HCT116 (cell line): ENCODE data around the gene DOCK3. TPM values are rescaled to one million over a fixed set of nuclear protein-coding genes. Genes with fewer than 3 reads are reported as not detected.

ENCODE experiments used
- ATAC-seq: fragments of 200-7000 bp; cut with Tn5 transposase; 2 replicates; pipeline ENCODE4 v1.9.1; 2020; ENCODE audit warnings: mild to moderate bottlenecking, moderate library complexity
- BruUV-seq: library from RNA; stranded (reverse); fragments of 400-500 nt; replicated peaks from 2 replicates; lab custom pipeline; 2021; lab: Mats Ljungman, UMichigan
- CTCF ChIA-PET: fragments of 300-600 bp; sonication (Branson Sonifier 250); formaldehyde crosslinking; loops from one replicate; lab custom pipeline; 2021; ENCODE audit warnings: antibody characterized with exemption; lab: Charles Lee
- POLR2A ChIA-PET: fragments of 300-600, 350-600 bp; sonication (Branson Sonifier 250); formaldehyde crosslinking; loops from one replicate; lab custom pipeline; 2021; ENCODE audit warnings: antibody characterized with exemption; lab: Charles Lee
- RAD21 ChIA-PET, 2 experiments: fragments of 300-600 bp; sonication (Branson Sonifier 250); formaldehyde crosslinking; loops; one replicate each; lab custom pipeline; 2023; ENCODE audit warnings: low total read pairs in 2 of 2; ENCODE audit not compliant: uncharacterized antibody in 2 of 2, unreplicated experiment in 2 of 2, low non-redundant PET in 1 of 2; lab: Charles Lee
- DNase-seq: peaks from one replicate; pipeline ENCODE4 v3.0.0-alpha.2; 2010; ENCODE audit warnings: low read depth, low spot score
- H2AFZ ChIP-seq: fragments of 200-600 bp; shearing (Covaris generic), sonication (generic); 2 replicates; pipeline ENCODE4 v1.6.1; 2017; ENCODE audit warnings: low read depth, mixed run types, mixed read lengths, antibody characterized with exemption, low read length; ENCODE audit not compliant: poor library complexity, severe bottlenecking
- H3K27ac ChIP-seq: 2 replicates; pipeline ENCODE4 v1.5.1; 2012; ENCODE audit warnings: low read depth, low read length
- H3K27me3 ChIP-seq: fragments of 200-600 bp; sonication (generic); 2 replicates; pipeline ENCODE4 v1.6.1; 2016; ENCODE audit warnings: mixed run types, low read length, mixed read lengths; ENCODE audit not compliant: insufficient read depth
- H3K36me3 ChIP-seq, 2 experiments: fragments of 200-500 bp in 1 of 2; fragments of 200-600 bp in 1 of 2; sonication (Bioruptor generic) in 1 of 2; sonication (generic) in 1 of 2; 2 replicates each; pipeline versions ENCODE4 v1.5.1 to v1.6.1; 2014 to 2016; ENCODE audit warnings: low read length in 2 of 2, inconsistent platforms in 1 of 2, mixed read lengths in 1 of 2, mixed run types in 1 of 2; ENCODE audit not compliant: insufficient read depth in 2 of 2, control insufficient read depth in 1 of 2
- H3K4me1 ChIP-seq, 2 experiments: fragments of 200-600 bp in 1 of 2; sonication (generic) in 1 of 2; 2 replicates each; pipeline versions ENCODE4 v1.5.1 to v1.6.1; 2012 to 2017; ENCODE audit warnings: low read length in 2 of 2, inconsistent platforms in 1 of 2, mild to moderate bottlenecking in 1 of 2, mixed read lengths in 1 of 2, mixed run types in 1 of 2, moderate library complexity in 1 of 2; ENCODE audit not compliant: insufficient read depth in 2 of 2, control insufficient read depth in 1 of 2
- H3K4me2 ChIP-seq: fragments of 200-600 bp; sonication (generic); 2 replicates; pipeline ENCODE4 v1.6.1; 2017; ENCODE audit warnings: mixed run types, low read length, mixed read lengths
- H3K4me3 ChIP-seq, 2 experiments: fragments of 200-600 bp in 1 of 2; sonication (generic) in 1 of 2; replicated peaks in 1 of 2; 2 replicates each; pipeline ENCODE4 v1.5.1; 2011 to 2016; ENCODE audit warnings: low read length in 2 of 2, control low read depth in 1 of 2, low read depth in 1 of 2, mild to moderate bottlenecking in 1 of 2, mixed read lengths in 1 of 2, mixed run types in 1 of 2
- H3K79me2 ChIP-seq: fragments of 200-600 bp; sonication (generic); 2 replicates; pipeline ENCODE4 v1.6.1; 2017; ENCODE audit warnings: mild to moderate bottlenecking, mixed run types, low read length, moderate library complexity, mixed read lengths; ENCODE audit not compliant: insufficient read depth
- H3K9ac ChIP-seq: fragments of 200-600 bp; sonication (generic); 2 replicates; pipeline ENCODE4 v1.6.1; 2016; ENCODE audit warnings: low read length, mixed read lengths
- H3K9me2 ChIP-seq: fragments of 200-600 bp; sonication (generic), shearing (Covaris generic); 2 replicates; pipeline ENCODE4 v1.6.1; 2017; ENCODE audit warnings: mixed run types, mild to moderate bottlenecking, moderate library complexity; ENCODE audit not compliant: insufficient read depth
- H3K9me3 ChIP-seq, 2 experiments: fragments of 200-500 bp in 1 of 2; fragments of 200-600 bp in 1 of 2; sonication (Bioruptor generic) in 1 of 2; sonication (generic) in 1 of 2; 2 replicates each; pipeline ENCODE4 v1.6.1; 2014 to 2017; ENCODE audit warnings: low read length in 2 of 2, mixed read lengths in 2 of 2, inconsistent platforms in 1 of 2, low read depth in 1 of 2, mild to moderate bottlenecking in 1 of 2, mixed run types in 1 of 2, moderate library complexity in 1 of 2; ENCODE audit not compliant: control insufficient read depth in 1 of 2, insufficient read depth in 1 of 2
- H4K20me1 ChIP-seq: fragments of 200-600 bp; sonication (generic), shearing (Covaris generic); 2 replicates; pipeline ENCODE4 v1.6.1; 2017; ENCODE audit warnings: mixed run types, mild to moderate bottlenecking, moderate library complexity; ENCODE audit not compliant: insufficient read depth
- CBX3 ChIP-seq: IDR thresholded peaks from 2 replicates; pipeline ENCODE4 v1.6.1; 2012; ENCODE audit warnings: low read depth
- CEBPB ChIP-seq: IDR thresholded peaks from 2 replicates; pipeline ENCODE4 v1.6.1; 2012; ENCODE audit warnings: low read depth
- EGR1 ChIP-seq: IDR thresholded peaks from 2 replicates; pipeline ENCODE4 v1.6.1; 2012; ENCODE audit warnings: low read depth
- ELF1 ChIP-seq: IDR thresholded peaks from 2 replicates; pipeline ENCODE4 v1.6.1; 2012; ENCODE audit warnings: low read depth, borderline replicate concordance
- EZH2 ChIP-seq: fragments of 200-600 bp; sonication (generic); IDR thresholded peaks from 2 replicates; pipeline ENCODE4 v1.6.1; 2017; ENCODE audit warnings: antibody characterized with exemption, mixed run types
- FOSL1 ChIP-seq: IDR thresholded peaks from 2 replicates; pipeline ENCODE4 v1.6.1; 2012; ENCODE audit warnings: low read depth
- POLR2A ChIP-seq: IDR thresholded peaks from 2 replicates; pipeline ENCODE4 v1.7.0; 2011; ENCODE audit warnings: borderline replicate concordance; ENCODE audit not compliant: insufficient read depth, insufficient read length; ENCODE audit errors: extremely low read depth
- POLR2AphosphoS5 ChIP-seq: IDR thresholded peaks from 2 replicates; pipeline ENCODE4 v1.6.1; 2011; ENCODE audit warnings: mild to moderate bottlenecking, low read depth, low read length, moderate library complexity
- RAD21 ChIP-seq: IDR thresholded peaks from 2 replicates; pipeline ENCODE4 v1.6.1; 2012; ENCODE audit warnings: low read depth, mild to moderate bottlenecking
- SIN3A ChIP-seq: IDR thresholded peaks from 2 replicates; pipeline ENCODE4 v1.6.1; 2012; ENCODE audit warnings: low read depth
- SP1 ChIP-seq: IDR thresholded peaks from 2 replicates; pipeline ENCODE4 v1.6.1; 2012; ENCODE audit warnings: low read depth
- TCF7L2 ChIP-seq: IDR thresholded peaks from 2 replicates; pipeline ENCODE4 v1.7.0; 2011; ENCODE audit warnings: borderline replicate concordance, inconsistent platforms; ENCODE audit not compliant: insufficient read depth, insufficient read length; ENCODE audit errors: extremely low read depth
- YY1 ChIP-seq: IDR thresholded peaks from 2 replicates; pipeline ENCODE4 v1.6.1; 2011; ENCODE audit warnings: low read length, low read depth, moderate library complexity, mild to moderate bottlenecking; ENCODE audit not compliant: insufficient replicate concordance; ENCODE audit errors: extremely low read depth
- ZFX ChIP-seq: fragments of 450-650 bp; IDR thresholded peaks from 2 replicates; pipeline ENCODE4 v1.6.1; 2017
- intact Hi-C: fragments of 100-400 bp; cut with micrococcal nuclease; formaldehyde crosslinking; loops from 2 replicates; pipeline ENCODE4 v1.10.0; 2022
- total RNA-seq: library from RNA; stranded (reverse); gene quantifications from one replicate; pipeline ENCODE4 v1.2.1, GENCODE V29; 2021; ENCODE audit not compliant: unreplicated experiment
- TF ChIP-seq, protein P1 (sequence below): IDR thresholded peaks from 2 replicates; pipeline ENCODE4 v1.6.1; 2012
- TF ChIP-seq, protein P2 (sequence below): IDR thresholded peaks from 2 replicates; pipeline ENCODE4 v1.6.1; 2012; ENCODE audit warnings: low read depth
- TF ChIP-seq, protein P3 (sequence below): IDR thresholded peaks from 2 replicates; pipeline ENCODE4 v1.6.1; 2011; ENCODE audit warnings: mild to moderate bottlenecking, low read length, moderate library complexity; ENCODE audit not compliant: insufficient replicate concordance; ENCODE audit errors: extremely low read depth
- TF ChIP-seq, protein P4 (sequence below), 3 experiments: fragments of 200-600 bp in 1 of 3; sonication (generic) in 1 of 3; IDR thresholded peaks in 2 of 3; conservative IDR thresholded peaks in 1 of 3; 2 replicates each; pipeline ENCODE4 v1.5.1; 2012 to 2017; ENCODE audit warnings: low read depth in 2 of 3, low read length in 2 of 3, antibody characterized with exemption in 1 of 3, borderline replicate concordance in 1 of 3, control low read depth in 1 of 3, mild to moderate bottlenecking in 1 of 3, mixed read lengths in 1 of 3, mixed run types in 1 of 3, moderate library complexity in 1 of 3; ENCODE audit not compliant: insufficient read depth in 1 of 3

DOCK3 gene
- total RNA-seq, 1 experiment from 2014 or later: 4.2 TPM

DNA sequence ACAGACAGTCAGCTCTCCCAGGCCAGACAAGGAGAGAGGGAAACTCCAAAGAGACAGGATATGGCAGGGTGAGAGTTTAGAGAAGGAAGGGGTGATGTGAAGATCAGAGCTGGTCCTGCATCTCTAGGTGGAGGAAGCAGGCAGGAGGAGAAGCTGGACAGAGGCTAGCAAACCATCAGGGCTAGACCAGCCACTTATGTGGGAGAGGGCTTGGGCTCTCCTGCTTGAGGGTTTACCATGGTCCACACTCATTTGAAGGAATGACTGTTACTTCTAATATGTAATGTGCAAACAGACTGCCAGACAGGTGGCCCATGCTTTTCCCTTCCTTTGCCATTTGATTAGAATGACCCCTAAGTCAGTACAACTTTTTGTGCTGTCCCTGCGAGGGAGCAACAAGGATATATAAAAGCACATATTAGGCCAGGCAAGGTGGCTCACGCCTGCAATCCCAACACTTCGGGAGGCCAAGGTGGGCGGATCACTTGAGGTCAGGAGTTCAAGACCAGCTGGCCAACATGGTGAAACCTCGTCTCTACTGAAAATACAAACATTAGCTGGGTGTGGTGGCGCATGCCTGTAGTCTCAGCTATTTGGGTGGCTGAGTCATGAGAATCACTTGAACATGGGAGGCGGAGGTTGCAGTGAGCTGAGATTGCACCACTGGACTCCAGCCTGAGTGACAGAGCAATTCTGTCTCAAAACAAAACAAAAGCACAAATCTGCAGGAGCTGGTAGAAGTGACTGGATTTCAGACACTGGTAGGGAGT is 669.4 kb downstream of the DOCK3 start (continued):
- no peak for TF ChIP-seq EZH2
- TF ChIP-seq RAD21: no peak
- TF ChIP-seq EGR1: peak; percentile 57; the same call in 1 of the 2 replicates
- TF ChIP-seq FOSL1: peak; percentile 51; the same call in 1 of the 2 replicates
- no peak for TF ChIP-seq POLR2AphosphoS5

DNA sequence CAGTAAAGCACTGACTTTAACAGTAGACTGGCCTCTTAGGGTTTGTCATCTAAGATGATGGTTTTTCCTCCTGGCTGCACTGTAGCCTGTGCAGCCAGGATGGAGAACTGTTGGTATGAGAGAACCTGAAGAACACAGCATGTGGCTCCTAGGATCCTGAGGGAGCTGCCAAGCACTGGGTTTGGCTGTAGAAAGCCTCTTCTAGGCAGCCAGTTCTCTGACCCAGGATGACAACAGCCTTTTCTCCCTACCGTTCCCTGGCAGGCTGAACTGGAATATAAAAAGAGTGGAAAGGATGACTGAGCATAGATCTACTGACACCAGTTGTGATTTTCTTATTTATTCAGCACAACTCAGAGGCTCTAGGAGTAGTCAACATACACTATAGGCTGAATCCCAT is 676.0 kb downstream of the DOCK3 start:
- Histone ChIP-seq H3K27me3 (no peaks in the 10 kb centered on the region), H3K36me3 (no peaks in the 10 kb centered on the region), H3K4me2 (no peak overlapping the region), H3K4me1 (peaks cover 0 to 4% of the 10 kb centered on the region in 2 experiments; a peak in 1 of 4 replicates), H3K27ac (no peak overlapping the region), H3K79me2 (no peaks in the 10 kb centered on the region), H3K9ac (no peak overlapping the region), H2AFZ (no peak overlapping the region), H3K4me3 (no peak overlapping the region), H3K9me2 (no peaks in the 10 kb centered on the region), H4K20me1 (no peaks in the 10 kb centered on the region), H3K9me3 (no peaks in the 10 kb centered on the region)
- DNase-seq (no peak), ATAC-seq (no peak)
- ChIA-PET CTCF (no interaction called here), RAD21 (no interaction called here), POLR2A (no interaction called here)
- no TSS peak for BruUV-seq
- intact Hi-C loops: no loop called here
- TF ChIP-seq, protein P1, sequence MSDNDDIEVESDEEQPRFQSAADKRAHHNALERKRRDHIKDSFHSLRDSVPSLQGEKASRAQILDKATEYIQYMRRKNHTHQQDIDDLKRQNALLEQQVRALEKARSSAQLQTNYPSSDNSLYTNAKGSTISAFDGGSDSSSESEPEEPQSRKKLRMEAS: no peak
- TF ChIP-seq CBX3: no peak
- TF ChIP-seq SIN3A: no peak
- TF ChIP-seq, protein P2, sequence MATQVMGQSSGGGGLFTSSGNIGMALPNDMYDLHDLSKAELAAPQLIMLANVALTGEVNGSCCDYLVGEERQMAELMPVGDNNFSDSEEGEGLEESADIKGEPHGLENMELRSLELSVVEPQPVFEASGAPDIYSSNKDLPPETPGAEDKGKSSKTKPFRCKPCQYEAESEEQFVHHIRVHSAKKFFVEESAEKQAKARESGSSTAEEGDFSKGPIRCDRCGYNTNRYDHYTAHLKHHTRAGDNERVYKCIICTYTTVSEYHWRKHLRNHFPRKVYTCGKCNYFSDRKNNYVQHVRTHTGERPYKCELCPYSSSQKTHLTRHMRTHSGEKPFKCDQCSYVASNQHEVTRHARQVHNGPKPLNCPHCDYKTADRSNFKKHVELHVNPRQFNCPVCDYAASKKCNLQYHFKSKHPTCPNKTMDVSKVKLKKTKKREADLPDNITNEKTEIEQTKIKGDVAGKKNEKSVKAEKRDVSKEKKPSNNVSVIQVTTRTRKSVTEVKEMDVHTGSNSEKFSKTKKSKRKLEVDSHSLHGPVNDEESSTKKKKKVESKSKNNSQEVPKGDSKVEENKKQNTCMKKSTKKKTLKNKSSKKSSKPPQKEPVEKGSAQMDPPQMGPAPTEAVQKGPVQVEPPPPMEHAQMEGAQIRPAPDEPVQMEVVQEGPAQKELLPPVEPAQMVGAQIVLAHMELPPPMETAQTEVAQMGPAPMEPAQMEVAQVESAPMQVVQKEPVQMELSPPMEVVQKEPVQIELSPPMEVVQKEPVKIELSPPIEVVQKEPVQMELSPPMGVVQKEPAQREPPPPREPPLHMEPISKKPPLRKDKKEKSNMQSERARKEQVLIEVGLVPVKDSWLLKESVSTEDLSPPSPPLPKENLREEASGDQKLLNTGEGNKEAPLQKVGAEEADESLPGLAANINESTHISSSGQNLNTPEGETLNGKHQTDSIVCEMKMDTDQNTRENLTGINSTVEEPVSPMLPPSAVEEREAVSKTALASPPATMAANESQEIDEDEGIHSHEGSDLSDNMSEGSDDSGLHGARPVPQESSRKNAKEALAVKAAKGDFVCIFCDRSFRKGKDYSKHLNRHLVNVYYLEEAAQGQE: no peak
- TF ChIP-seq ELF1: no peak
- TF ChIP-seq ZFX: no peak
- TF ChIP-seq, protein P3, sequence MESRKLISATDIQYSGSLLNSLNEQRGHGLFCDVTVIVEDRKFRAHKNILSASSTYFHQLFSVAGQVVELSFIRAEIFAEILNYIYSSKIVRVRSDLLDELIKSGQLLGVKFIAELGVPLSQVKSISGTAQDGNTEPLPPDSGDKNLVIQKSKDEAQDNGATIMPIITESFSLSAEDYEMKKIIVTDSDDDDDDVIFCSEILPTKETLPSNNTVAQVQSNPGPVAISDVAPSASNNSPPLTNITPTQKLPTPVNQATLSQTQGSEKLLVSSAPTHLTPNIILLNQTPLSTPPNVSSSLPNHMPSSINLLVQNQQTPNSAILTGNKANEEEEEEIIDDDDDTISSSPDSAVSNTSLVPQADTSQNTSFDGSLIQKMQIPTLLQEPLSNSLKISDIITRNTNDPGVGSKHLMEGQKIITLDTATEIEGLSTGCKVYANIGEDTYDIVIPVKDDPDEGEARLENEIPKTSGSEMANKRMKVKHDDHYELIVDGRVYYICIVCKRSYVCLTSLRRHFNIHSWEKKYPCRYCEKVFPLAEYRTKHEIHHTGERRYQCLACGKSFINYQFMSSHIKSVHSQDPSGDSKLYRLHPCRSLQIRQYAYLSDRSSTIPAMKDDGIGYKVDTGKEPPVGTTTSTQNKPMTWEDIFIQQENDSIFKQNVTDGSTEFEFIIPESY: no peak
- no peak for TF ChIP-seq SP1
- no peak for TF ChIP-seq EGR1
- no peak for TF ChIP-seq CEBPB
- no peak for TF ChIP-seq POLR2AphosphoS5
- TF ChIP-seq FOSL1: no peak
- TF ChIP-seq YY1: no peak
- no peak for TF ChIP-seq POLR2A
- TF ChIP-seq, protein P4, sequence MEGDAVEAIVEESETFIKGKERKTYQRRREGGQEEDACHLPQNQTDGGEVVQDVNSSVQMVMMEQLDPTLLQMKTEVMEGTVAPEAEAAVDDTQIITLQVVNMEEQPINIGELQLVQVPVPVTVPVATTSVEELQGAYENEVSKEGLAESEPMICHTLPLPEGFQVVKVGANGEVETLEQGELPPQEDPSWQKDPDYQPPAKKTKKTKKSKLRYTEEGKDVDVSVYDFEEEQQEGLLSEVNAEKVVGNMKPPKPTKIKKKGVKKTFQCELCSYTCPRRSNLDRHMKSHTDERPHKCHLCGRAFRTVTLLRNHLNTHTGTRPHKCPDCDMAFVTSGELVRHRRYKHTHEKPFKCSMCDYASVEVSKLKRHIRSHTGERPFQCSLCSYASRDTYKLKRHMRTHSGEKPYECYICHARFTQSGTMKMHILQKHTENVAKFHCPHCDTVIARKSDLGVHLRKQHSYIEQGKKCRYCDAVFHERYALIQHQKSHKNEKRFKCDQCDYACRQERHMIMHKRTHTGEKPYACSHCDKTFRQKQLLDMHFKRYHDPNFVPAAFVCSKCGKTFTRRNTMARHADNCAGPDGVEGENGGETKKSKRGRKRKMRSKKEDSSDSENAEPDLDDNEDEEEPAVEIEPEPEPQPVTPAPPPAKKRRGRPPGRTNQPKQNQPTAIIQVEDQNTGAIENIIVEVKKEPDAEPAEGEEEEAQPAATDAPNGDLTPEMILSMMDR (IDR thresholded peaks at IDR 0.05 in 2 of 3, conservative IDR thresholded peaks at IDR 0.05 in 1 of 3; ENCODE audit: borderline replicate concordance in 1 of 3, insufficient read depth in 1 of 3, low read depth in 2 of 3, low read length in 2 of 3): no peak
- TF ChIP-seq TCF7L2: no peak
